SK-N-SH (cell line): ENCODE measurements around the gene FRY. TPM values are rescaled to one million over a fixed set of nuclear protein-coding genes. Genes with fewer than 3 reads are reported as not detected.

Source experiments
- CTCF ChIA-PET: fragments of 300-600, 350-600 bp; formaldehyde crosslinking; extraction: SDS; loops from one replicate; lab custom pipeline; 2021; lab: Yijun Ruan, JAX
- POLR2A ChIA-PET: fragments of 350-600 bp; sonication (Branson Sonifier 250); formaldehyde crosslinking; extraction: SDS; loops from one replicate; lab custom pipeline; 2020; ENCODE audit warnings: antibody characterized with exemption, inconsistent platforms; lab: Yijun Ruan, JAX
- DNase-seq: peaks from one replicate; pipeline ENCODE4 v3.0.0; 2012
- H2AFZ ChIP-seq: fragments of 200-600 bp; sonication (generic); 2 replicates; pipeline ENCODE4 v1.8.1; 2016; ENCODE audit warnings: antibody characterized with exemption, mild to moderate bottlenecking, low read depth
- H3F3A ChIP-seq: fragments of 200-600 bp; sonication (generic); replicated peaks from 2 replicates; pipeline ENCODE3; 2016; ENCODE audit warnings: antibody characterized with exemption, mild to moderate bottlenecking; ENCODE audit not compliant: insufficient read depth
- H3K27ac ChIP-seq, 2 experiments: fragments of 200-500 bp in 1 of 2; fragments of 200-600 bp in 1 of 2; sonication (Bioruptor generic) in 1 of 2; sonication (generic), shearing (Covaris generic) in 1 of 2; 2 replicates each; pipeline versions ENCODE4 v1.5.1 to v1.6.1; 2014 to 2016; ENCODE audit warnings: low read depth in 2 of 2, inconsistent platforms in 1 of 2, low read length in 1 of 2, mild to moderate bottlenecking in 1 of 2, mixed read lengths in 1 of 2
- H3K27me3 ChIP-seq: fragments of 200-600 bp; sonication (generic), shearing (Covaris generic); 2 replicates; pipeline ENCODE4 v1.6.1; 2016; ENCODE audit warnings: mixed run types; ENCODE audit not compliant: insufficient read depth
- H3K36me3 ChIP-seq, 2 experiments: fragments of 200-500 bp in 1 of 2; fragments of 200-600 bp in 1 of 2; sonication (Bioruptor generic) in 1 of 2; sonication (generic) in 1 of 2; replicated peaks in 1 of 2; 2 replicates each; pipeline versions ENCODE3 to v1.5.1; 2014 to 2016; ENCODE audit warnings: low read length in 1 of 2, mild to moderate bottlenecking in 1 of 2; ENCODE audit not compliant: insufficient read depth in 2 of 2, control insufficient read depth in 1 of 2
- H3K4me1 ChIP-seq, 2 experiments: fragments of 200-500 bp in 1 of 2; fragments of 200-600 bp in 1 of 2; sonication (Bioruptor generic) in 1 of 2; sonication (generic), shearing (Covaris generic) in 1 of 2; 2 replicates each; pipeline versions ENCODE4 v1.5.1 to v1.6.1; 2014 to 2016; ENCODE audit warnings: low read depth in 1 of 2, low read length in 1 of 2, mixed run types in 1 of 2; ENCODE audit not compliant: insufficient read depth in 2 of 2, control insufficient read depth in 1 of 2
- H3K4me2 ChIP-seq: fragments of 200-600 bp; sonication (generic), shearing (Covaris generic); 2 replicates; pipeline ENCODE4 v1.6.1; 2017; ENCODE audit warnings: mixed run types
- H3K4me3 ChIP-seq, 2 experiments: fragments of 200-500 bp in 1 of 2; fragments of 200-600 bp in 1 of 2; sonication (Bioruptor generic) in 1 of 2; sonication (generic), shearing (Covaris generic) in 1 of 2; 2 replicates each; pipeline versions ENCODE4 v1.5.1 to v1.8.1; 2014 to 2016; ENCODE audit warnings: low read depth in 2 of 2, inconsistent platforms in 1 of 2, low read length in 1 of 2, mild to moderate bottlenecking in 1 of 2, mixed read lengths in 1 of 2, moderate library complexity in 1 of 2
- H3K79me2 ChIP-seq: fragments of 200-600 bp; sonication (generic); 2 replicates; pipeline ENCODE4 v1.8.1; 2017; ENCODE audit warnings: mild to moderate bottlenecking; ENCODE audit not compliant: insufficient read depth
- H3K9ac ChIP-seq: fragments of 200-600 bp; sonication (generic); 2 replicates; pipeline ENCODE4 v1.6.1; 2017; ENCODE audit warnings: mixed run types
- H3K9me2 ChIP-seq: fragments of 200-600 bp; sonication (generic); 2 replicates; pipeline ENCODE4 v1.6.1; 2017; ENCODE audit warnings: mixed run types
- H3K9me3 ChIP-seq: fragments of 200-600 bp; sonication (generic); 2 replicates; pipeline ENCODE4 v1.6.1; 2017; ENCODE audit warnings: mixed run types, mild to moderate bottlenecking, moderate library complexity
- H4K20me1 ChIP-seq: fragments of 200-600 bp; sonication (generic); 2 replicates; pipeline ENCODE4 v1.6.1; 2017; ENCODE audit warnings: mild to moderate bottlenecking, mixed run types; ENCODE audit not compliant: insufficient read depth
- CHD2 ChIP-seq: fragments of 150-350 bp; IDR thresholded peaks from 2 replicates; pipeline ENCODE4 v1.6.1; 2018; ENCODE audit warnings: low read length; ENCODE audit not compliant: partially characterized antibody
- EP300 ChIP-seq, 2 experiments: IDR thresholded peaks; 2 replicates each; pipeline versions ENCODE4 v1.4.0 to v1.6.1; 2012; ENCODE audit warnings: borderline replicate concordance in 1 of 2, low read depth in 1 of 2, low read length in 1 of 2
- FOSL2 ChIP-seq: IDR thresholded peaks from 2 replicates; pipeline ENCODE4 v1.4.0; 2012; ENCODE audit warnings: low read depth, mild to moderate bottlenecking, moderate library complexity, borderline replicate concordance
- FOXJ3 ChIP-seq: sonication (generic); formaldehyde crosslinking; IDR thresholded peaks from 2 replicates; pipeline ENCODE4 v1.5.1; 2020; ENCODE audit warnings: mild to moderate bottlenecking, missing genetic modification reagents
- GABPA ChIP-seq: IDR thresholded peaks from 2 replicates; pipeline ENCODE4 v1.4.0; 2012; ENCODE audit warnings: low read depth, mild to moderate bottlenecking
- GATA2 ChIP-seq: sonication (generic); formaldehyde crosslinking; IDR thresholded peaks from 2 replicates; pipeline ENCODE4 v1.5.0; 2020; ENCODE audit warnings: mild to moderate bottlenecking, missing genetic modification reagents
- JUND ChIP-seq: IDR thresholded peaks from 2 replicates; pipeline ENCODE4 v1.4.0; 2012
- NFIC ChIP-seq: IDR thresholded peaks from 2 replicates; pipeline ENCODE4 v1.4.0; 2012; ENCODE audit warnings: borderline replicate concordance
- NRF1 ChIP-seq: IDR thresholded peaks from 2 replicates; pipeline ENCODE4 v1.6.1; 2012; ENCODE audit warnings: low read depth, mild to moderate bottlenecking, low read length
- POLR2AphosphoS5 ChIP-seq: IDR thresholded peaks from 2 replicates; pipeline ENCODE4 v1.6.1; 2012; ENCODE audit warnings: low read depth, low read length
- RAD21 ChIP-seq: IDR thresholded peaks from 2 replicates; pipeline ENCODE4 v1.6.1; 2012; ENCODE audit warnings: mild to moderate bottlenecking, low read length
- RCOR1 ChIP-seq: fragments of 150-350 bp; IDR thresholded peaks from 2 replicates; pipeline ENCODE4 v1.6.1; 2017; ENCODE audit warnings: antibody characterized with exemption, low read length
- SMC3 ChIP-seq: IDR thresholded peaks from 2 replicates; pipeline ENCODE4 v1.6.1; 2012; ENCODE audit warnings: low read depth, low read length, improper control_type of control experiment
- TAF1 ChIP-seq: IDR thresholded peaks from 2 replicates; pipeline ENCODE4 v1.6.1; 2012; ENCODE audit warnings: low read depth, mild to moderate bottlenecking, low read length, moderate library complexity, borderline replicate concordance
- TEAD4 ChIP-seq: IDR thresholded peaks from 2 replicates; pipeline ENCODE4 v1.4.0; 2012; ENCODE audit warnings: mild to moderate bottlenecking, borderline replicate concordance; ENCODE audit not compliant: insufficient read depth
- YY1 ChIP-seq: IDR thresholded peaks from 2 replicates; pipeline ENCODE4 v1.4.0; 2012; ENCODE audit warnings: low read depth, mild to moderate bottlenecking
- WGBS: methylation state at CpG from one replicate; pipeline ENCODE4 v1.1.6; 2017; ENCODE audit warnings: low lambda C conversion rate; 5-methylcytosine and 5-hydroxymethylcytosine counted together
- polyA plus RNA-seq, 3 experiments: library from polyadenylated mRNA; depleted of rRNA; stranded (reverse); fragments of >200 nt; gene quantifications; 2 replicates each; pipeline ENCODE4 v1.2.3, GENCODE V29; 2012
- TF ChIP-seq, protein P1 (sequence below): fragments of 150-350 bp; IDR thresholded peaks from 2 replicates; pipeline ENCODE4 v1.6.1; 2016; ENCODE audit warnings: mild to moderate bottlenecking, low read depth, low read length
- TF ChIP-seq, protein P2 (sequence below): fragments of 200-600 bp; sonication (generic); IDR thresholded peaks from 2 replicates; pipeline ENCODE4 v1.6.1; 2017; ENCODE audit warnings: antibody characterized with exemption, mild to moderate bottlenecking, moderate library complexity
- TF ChIP-seq, protein P3 (sequence below): IDR thresholded peaks from 2 replicates; pipeline ENCODE4; 2012
- TF ChIP-seq, protein P4 (sequence below): fragments of 150-350 bp; IDR thresholded peaks from 2 replicates; pipeline ENCODE4 v1.6.1; 2017; ENCODE audit warnings: antibody characterized with exemption, low read length, low read depth, borderline replicate concordance

Gene FRY
- polyA plus RNA-seq, 1 of the 3 experiments (the other 2 are of a cell fraction): 1.4 TPM

GRCh38 chr13:32316501-32316900 lies 284.9 kb downstream of the FRY start (continued):
- no peak for TF ChIP-seq TEAD4
- no peak for TF ChIP-seq GABPA

GRCh38 chr13:32317716-32318465 lies 286.3 kb downstream of the FRY start:
- Histone ChIP-seq H3K4me2 (no peak overlapping the region), H3K9me2 (no peaks in the 10 kb centered on the region), H3K36me3 (peaks cover 10 to 15% of the 10 kb centered on the region in 2 experiments), H4K20me1 (no peaks in the 10 kb centered on the region), H3K79me2 (peaks cover 29% of the 10 kb centered on the region; the same call in 1 of the 2 replicates), H3K27ac (no peak overlapping the region), H3K9me3 (no peaks in the 10 kb centered on the region), H2AFZ (no peak overlapping the region), H3K4me1 (peaks cover 0 to 6% of the 10 kb centered on the region in 2 experiments; a peak in 2 of 4 replicates), H3K27me3 (no peaks in the 10 kb centered on the region), H3K9ac (no peak overlapping the region), H3F3A (no peaks in the 10 kb centered on the region), H3K4me3 (no peak overlapping the region)
- CTCF ChIA-PET: interaction anchor here (0.7 to 1.4 kb wide), 2 partner anchors 408 to 413 kb away, joined by 3 to 6 read pairs; no protein-coding TSS in a partner anchor
- DNase-seq: no peak
- TF ChIP-seq FOXJ3 (no peak), JUND (no peak), RAD21 (no peak), NFIC (no peak), GATA2 (no peak), RCOR1 (no peak), TAF1 (no peak), FOSL2 (no peak), EP300 (IDR thresholded peaks at IDR 0.05; ENCODE audit: borderline replicate concordance in 1 of 2, low read depth in 1 of 2, low read length in 1 of 2) (no peak), NRF1 (no peak), TEAD4 (no peak), POLR2AphosphoS5 (no peak), CHD2 (no peak), SMC3 (no peak), YY1 (no peak)
- TF ChIP-seq, protein P1, sequence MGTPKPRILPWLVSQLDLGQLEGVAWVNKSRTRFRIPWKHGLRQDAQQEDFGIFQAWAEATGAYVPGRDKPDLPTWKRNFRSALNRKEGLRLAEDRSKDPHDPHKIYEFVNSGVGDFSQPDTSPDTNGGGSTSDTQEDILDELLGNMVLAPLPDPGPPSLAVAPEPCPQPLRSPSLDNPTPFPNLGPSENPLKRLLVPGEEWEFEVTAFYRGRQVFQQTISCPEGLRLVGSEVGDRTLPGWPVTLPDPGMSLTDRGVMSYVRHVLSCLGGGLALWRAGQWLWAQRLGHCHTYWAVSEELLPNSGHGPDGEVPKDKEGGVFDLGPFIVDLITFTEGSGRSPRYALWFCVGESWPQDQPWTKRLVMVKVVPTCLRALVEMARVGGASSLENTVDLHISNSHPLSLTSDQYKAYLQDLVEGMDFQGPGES: no peak
- TF ChIP-seq, protein P2, sequence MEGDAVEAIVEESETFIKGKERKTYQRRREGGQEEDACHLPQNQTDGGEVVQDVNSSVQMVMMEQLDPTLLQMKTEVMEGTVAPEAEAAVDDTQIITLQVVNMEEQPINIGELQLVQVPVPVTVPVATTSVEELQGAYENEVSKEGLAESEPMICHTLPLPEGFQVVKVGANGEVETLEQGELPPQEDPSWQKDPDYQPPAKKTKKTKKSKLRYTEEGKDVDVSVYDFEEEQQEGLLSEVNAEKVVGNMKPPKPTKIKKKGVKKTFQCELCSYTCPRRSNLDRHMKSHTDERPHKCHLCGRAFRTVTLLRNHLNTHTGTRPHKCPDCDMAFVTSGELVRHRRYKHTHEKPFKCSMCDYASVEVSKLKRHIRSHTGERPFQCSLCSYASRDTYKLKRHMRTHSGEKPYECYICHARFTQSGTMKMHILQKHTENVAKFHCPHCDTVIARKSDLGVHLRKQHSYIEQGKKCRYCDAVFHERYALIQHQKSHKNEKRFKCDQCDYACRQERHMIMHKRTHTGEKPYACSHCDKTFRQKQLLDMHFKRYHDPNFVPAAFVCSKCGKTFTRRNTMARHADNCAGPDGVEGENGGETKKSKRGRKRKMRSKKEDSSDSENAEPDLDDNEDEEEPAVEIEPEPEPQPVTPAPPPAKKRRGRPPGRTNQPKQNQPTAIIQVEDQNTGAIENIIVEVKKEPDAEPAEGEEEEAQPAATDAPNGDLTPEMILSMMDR: no peak
- TF ChIP-seq, protein P3, sequence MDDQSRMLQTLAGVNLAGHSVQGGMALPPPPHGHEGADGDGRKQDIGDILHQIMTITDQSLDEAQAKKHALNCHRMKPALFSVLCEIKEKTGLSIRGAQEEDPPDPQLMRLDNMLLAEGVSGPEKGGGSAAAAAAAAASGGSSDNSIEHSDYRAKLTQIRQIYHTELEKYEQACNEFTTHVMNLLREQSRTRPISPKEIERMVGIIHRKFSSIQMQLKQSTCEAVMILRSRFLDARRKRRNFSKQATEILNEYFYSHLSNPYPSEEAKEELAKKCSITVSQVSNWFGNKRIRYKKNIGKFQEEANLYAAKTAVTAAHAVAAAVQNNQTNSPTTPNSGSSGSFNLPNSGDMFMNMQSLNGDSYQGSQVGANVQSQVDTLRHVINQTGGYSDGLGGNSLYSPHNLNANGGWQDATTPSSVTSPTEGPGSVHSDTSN: no peak
- TF ChIP-seq, protein P4, sequence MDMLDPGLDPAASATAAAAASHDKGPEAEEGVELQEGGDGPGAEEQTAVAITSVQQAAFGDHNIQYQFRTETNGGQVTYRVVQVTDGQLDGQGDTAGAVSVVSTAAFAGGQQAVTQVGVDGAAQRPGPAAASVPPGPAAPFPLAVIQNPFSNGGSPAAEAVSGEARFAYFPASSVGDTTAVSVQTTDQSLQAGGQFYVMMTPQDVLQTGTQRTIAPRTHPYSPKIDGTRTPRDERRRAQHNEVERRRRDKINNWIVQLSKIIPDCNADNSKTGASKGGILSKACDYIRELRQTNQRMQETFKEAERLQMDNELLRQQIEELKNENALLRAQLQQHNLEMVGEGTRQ: no peak
- 90% methylated on average over 2 of the region's 2 CpGs for WGBS
- POLR2A ChIA-PET: no interaction called here
